Smooth muscle cell (in vitro differentiated cells): ENCODE results near the gene GPR157. TPM values are rescaled to one million over a fixed set of nuclear protein-coding genes. Genes with fewer than 3 reads are reported as not detected.

Experiments used
- DNase-seq: peaks from one replicate; lab custom pipeline; 2025; ENCODE audit not compliant: unreplicated experiment; lab: John Stamatoyannopoulos, UW
- H2AFZ ChIP-seq: fragments of 200-600 bp; sonication (generic); 2 replicates; pipeline ENCODE4 v1.6.0; 2016; ENCODE audit warnings: antibody characterized with exemption, low read depth, mild to moderate bottlenecking
- H3F3A ChIP-seq: fragments of 200-600 bp; sonication (generic); 2 replicates; pipeline ENCODE4 v1.6.0; 2017; ENCODE audit warnings: antibody characterized with exemption, low read depth
- H3K27ac ChIP-seq: fragments of 200-600 bp; sonication (generic); 2 replicates; pipeline ENCODE4 v1.5.1; 2016; ENCODE audit warnings: low read depth, mild to moderate bottlenecking
- H3K27me3 ChIP-seq: fragments of 200-600 bp; sonication (generic); 2 replicates; pipeline ENCODE4 v1.6.1; 2016; ENCODE audit warnings: low read depth, mild to moderate bottlenecking
- H3K36me3 ChIP-seq: fragments of 200-600 bp; sonication (generic); 2 replicates; pipeline ENCODE4 v1.5.1; 2016; ENCODE audit warnings: low read depth
- H3K4me1 ChIP-seq: fragments of 200-600 bp; sonication (generic); 2 replicates; pipeline ENCODE4 v1.5.1; 2016; ENCODE audit warnings: low read depth
- H3K4me2 ChIP-seq: fragments of 200-600 bp; sonication (generic); 2 replicates; pipeline ENCODE4 v1.6.0; 2016; ENCODE audit warnings: mild to moderate bottlenecking
- H3K4me3 ChIP-seq: fragments of 200-600 bp; sonication (generic); 2 replicates; pipeline ENCODE4 v1.5.1; 2016; ENCODE audit warnings: mild to moderate bottlenecking
- H3K79me2 ChIP-seq: fragments of 200-600 bp; sonication (generic); 2 replicates; pipeline ENCODE4 v1.6.0; 2016; ENCODE audit warnings: low read depth, mild to moderate bottlenecking
- H3K9ac ChIP-seq: fragments of 200-600 bp; sonication (generic); 2 replicates; pipeline ENCODE4 v1.6.0; 2016; ENCODE audit warnings: low read depth
- H3K9me3 ChIP-seq: fragments of 200-600 bp; sonication (generic); replicated peaks from 2 replicates; pipeline ENCODE4 v1.5.1; 2016; ENCODE audit warnings: low read depth
- H4K20me1 ChIP-seq: fragments of 200-600 bp; sonication (generic); 2 replicates; pipeline ENCODE4 v1.6.0; 2016; ENCODE audit warnings: low read depth
- WGBS: methylation state at CpG from one replicate; pipeline ENCODE4 v1.1.7; 2016; ENCODE audit warnings: low lambda C conversion rate; 5-methylcytosine and 5-hydroxymethylcytosine counted together
- polyA plus RNA-seq: library from polyadenylated mRNA; unstranded; fragments of >200 nt; fragmentation: Nextera tagmentation; extraction: Ambion mirVana; gene quantifications from 2 replicates; pipeline ENCODE4 v1.2.1, GENCODE V29; 2016
- total RNA-seq: library from RNA; depleted of rRNA; stranded (reverse); fragments of >200 nt; gene quantifications from 2 replicates; pipeline ENCODE4 v1.2.3, GENCODE V29; 2014
- TF ChIP-seq, protein P1 (sequence below): fragments of 200-600 bp; sonication (generic); IDR thresholded peaks from 2 replicates; pipeline ENCODE4 v1.5.1; 2017; ENCODE audit warnings: borderline replicate concordance, mild to moderate bottlenecking, antibody characterized with exemption; ENCODE audit not compliant: insufficient read depth, poor library complexity, severe bottlenecking

The GPR157 gene
- total and polyA plus RNA-seq, 2 experiments from 2014 or later = 1.6 to 2.8 TPM

DNA sequence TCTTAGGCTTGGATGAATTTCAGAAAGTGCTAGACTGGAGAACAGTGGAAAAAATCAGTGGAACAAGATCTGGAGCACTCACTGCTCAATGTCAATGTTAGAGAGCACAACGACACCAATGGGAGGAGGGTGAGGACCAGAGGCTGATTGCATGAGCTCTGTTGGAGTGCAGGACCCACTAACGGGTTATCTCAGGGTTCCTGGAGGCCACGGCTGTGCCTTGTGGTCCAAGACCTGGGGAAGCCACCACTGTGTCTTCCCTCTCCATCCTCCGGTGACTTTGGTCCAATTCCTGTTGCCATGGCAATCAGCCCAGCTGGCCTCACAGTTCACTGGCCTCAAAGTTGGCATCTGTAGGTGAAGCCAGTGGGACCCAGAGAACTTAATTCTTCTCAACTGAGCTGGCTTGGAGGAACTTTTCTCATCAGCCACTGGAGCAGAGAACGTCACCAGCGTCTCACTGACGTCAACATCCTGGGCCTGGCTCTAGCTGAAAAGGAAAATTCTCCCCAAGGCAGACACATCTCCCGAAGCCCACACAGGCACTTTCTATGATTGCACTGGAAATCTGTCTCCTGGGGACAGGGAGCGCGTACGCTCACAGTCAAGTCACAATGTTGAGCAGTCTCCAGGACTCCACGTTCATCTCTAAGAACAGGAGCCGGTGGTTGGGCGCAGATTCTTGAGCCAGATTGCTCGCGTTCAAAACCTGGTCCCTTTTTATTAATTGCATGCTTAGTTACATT, 21.9 kb upstream of the GPR157 start:
- Histone ChIP-seq H3F3A (peaks cover 6% of the 10 kb centered on the region), H2AFZ (no peak overlapping the region), H3K4me3 (no peak overlapping the region), H3K27ac (peak overlapping the region; percentile 74), H3K27me3 (no peaks in the 10 kb centered on the region), H4K20me1 (peaks cover 94% of the 10 kb centered on the region), H3K9me3 (no peaks in the 10 kb centered on the region), H3K9ac (no peak overlapping the region), H3K4me1 (peaks cover 5% of the 10 kb centered on the region), H3K4me2 (no peak overlapping the region), H3K36me3 (no peaks in the 10 kb centered on the region), H3K79me2 (peaks cover 19% of the 10 kb centered on the region)
- 80% methylated on average over 15 of the region's 16 CpGs for WGBS
- no peak for DNase-seq
- TF ChIP-seq, protein P1, sequence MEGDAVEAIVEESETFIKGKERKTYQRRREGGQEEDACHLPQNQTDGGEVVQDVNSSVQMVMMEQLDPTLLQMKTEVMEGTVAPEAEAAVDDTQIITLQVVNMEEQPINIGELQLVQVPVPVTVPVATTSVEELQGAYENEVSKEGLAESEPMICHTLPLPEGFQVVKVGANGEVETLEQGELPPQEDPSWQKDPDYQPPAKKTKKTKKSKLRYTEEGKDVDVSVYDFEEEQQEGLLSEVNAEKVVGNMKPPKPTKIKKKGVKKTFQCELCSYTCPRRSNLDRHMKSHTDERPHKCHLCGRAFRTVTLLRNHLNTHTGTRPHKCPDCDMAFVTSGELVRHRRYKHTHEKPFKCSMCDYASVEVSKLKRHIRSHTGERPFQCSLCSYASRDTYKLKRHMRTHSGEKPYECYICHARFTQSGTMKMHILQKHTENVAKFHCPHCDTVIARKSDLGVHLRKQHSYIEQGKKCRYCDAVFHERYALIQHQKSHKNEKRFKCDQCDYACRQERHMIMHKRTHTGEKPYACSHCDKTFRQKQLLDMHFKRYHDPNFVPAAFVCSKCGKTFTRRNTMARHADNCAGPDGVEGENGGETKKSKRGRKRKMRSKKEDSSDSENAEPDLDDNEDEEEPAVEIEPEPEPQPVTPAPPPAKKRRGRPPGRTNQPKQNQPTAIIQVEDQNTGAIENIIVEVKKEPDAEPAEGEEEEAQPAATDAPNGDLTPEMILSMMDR = no peak

DNA sequence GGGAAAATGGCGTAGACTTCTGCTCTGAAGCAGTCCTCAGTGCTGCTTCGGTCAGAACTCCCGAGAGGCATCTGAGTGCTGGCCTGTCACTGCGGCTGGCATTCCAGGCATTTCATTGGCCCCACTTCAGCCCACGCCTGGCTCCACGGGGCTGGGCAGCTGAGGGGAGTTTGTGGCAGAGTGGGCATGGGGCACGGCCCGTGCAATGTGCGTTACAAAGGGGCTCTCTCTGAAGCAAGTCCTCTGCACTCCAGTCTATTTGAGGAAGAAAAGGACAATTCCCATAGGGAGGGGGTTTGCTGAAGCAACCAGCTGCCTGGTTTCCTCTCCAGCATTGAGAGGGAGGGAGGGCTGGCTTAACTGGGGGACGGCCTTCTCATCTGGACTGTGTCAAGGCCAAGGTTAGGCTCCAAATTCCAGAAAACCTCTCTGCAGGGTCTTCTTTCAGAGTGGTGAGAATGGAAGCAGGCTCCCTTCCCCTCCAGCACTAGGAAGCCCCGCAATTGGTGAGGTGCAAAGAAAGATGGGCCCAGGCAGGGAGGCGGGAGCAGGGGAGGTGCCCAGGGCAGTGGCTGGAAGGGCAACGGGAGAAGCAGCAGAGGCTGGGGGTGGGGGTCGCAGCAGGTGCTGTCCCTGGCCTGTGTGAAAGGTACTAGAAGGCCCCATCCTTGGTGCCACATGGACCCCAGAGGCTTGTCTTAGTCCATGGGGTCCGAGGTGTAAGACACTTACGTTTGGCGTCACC, 21.1 kb upstream of the GPR157 start:
- H3K4me2 ChIP-seq = peak overlapping the region; percentile 40
- peak overlapping the region; percentile 74 for H3K27ac ChIP-seq
- no peak overlapping the region for H3K4me3 ChIP-seq
- WGBS = 56% methylated on average over 16 of the region's 17 CpGs
- no peak for DNase-seq
- H4K20me1 ChIP-seq = peaks cover 94% of the 10 kb centered on the region
- H3K9me3 ChIP-seq = no peaks in the 10 kb centered on the region
- H3K36me3 ChIP-seq = no peaks in the 10 kb centered on the region
- H3F3A ChIP-seq = peaks cover 6% of the 10 kb centered on the region
- TF ChIP-seq, protein P1 = no peak
- H3K9ac ChIP-seq = no peak overlapping the region
- H3K4me1 ChIP-seq = peaks cover 5% of the 10 kb centered on the region
- no peak overlapping the region for H2AFZ ChIP-seq
- H3K27me3 ChIP-seq = no peaks in the 10 kb centered on the region
- H3K79me2 ChIP-seq = peaks cover 12% of the 10 kb centered on the region

DNA sequence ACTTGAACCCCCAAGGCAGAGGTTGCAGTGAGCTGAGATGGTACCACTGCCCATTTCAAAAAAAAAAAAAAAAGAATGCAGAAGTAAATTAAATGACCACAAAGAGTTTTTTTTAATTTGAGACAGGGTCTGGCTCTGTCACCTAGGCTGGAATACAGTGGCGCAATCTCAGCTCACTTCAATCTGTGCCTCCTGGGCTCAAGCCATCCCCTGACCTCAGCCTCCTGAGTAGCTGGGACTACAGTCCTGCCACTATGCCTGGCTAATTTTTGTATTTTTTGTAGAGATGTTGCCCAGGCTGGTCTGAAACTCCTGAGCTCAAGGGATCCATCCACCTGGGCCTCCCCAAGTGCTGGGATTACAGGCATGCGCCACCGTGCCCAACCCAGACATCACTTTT, 20.2 kb upstream of the GPR157 start:
- TF ChIP-seq, protein P1 = no peak
- DNase-seq = no peak
- no peaks in the 10 kb centered on the region for H3K27me3 ChIP-seq
- peak overlapping the region; percentile 33 for H3K9ac ChIP-seq
- H3K4me3 ChIP-seq = no peak overlapping the region
- H3F3A ChIP-seq = peaks cover 6% of the 10 kb centered on the region
- H3K79me2 ChIP-seq = peaks cover 10% of the 10 kb centered on the region
- H3K4me2 ChIP-seq = peak overlapping the region; percentile 40
- peak overlapping the region; percentile 74 for H3K27ac ChIP-seq
- H3K9me3 ChIP-seq = no peaks in the 10 kb centered on the region
- whole genome bisulfite sequencing = 92% methylated on average over 3 of the region's 3 CpGs
- H4K20me1 ChIP-seq = peaks cover 94% of the 10 kb centered on the region
- H3K4me1 ChIP-seq = peaks cover 5% of the 10 kb centered on the region
- H2AFZ ChIP-seq = no peak overlapping the region
- no peaks in the 10 kb centered on the region for H3K36me3 ChIP-seq
